RPMI7951 (cell line): Measurements from ENCODE around the gene DRC7. TPM values are rescaled to one million over a fixed set of nuclear protein-coding genes. Genes with fewer than 3 reads are reported as not detected.

Experiments
- DNase-seq: peaks from one replicate; pipeline ENCODE4 v3.0.0-alpha.2; 2012; ENCODE audit warnings: low read depth
- total RNA-seq: library from RNA; depleted of rRNA; stranded (reverse); fragments of >200 nt; shearing (Covaris generic); gene quantifications from 2 replicates; pipeline ENCODE4 v1.2.3, GENCODE V29; 2014

The DRC7 gene
- total RNA-seq, 1 experiment from 2014 or later, result not detected

DNA sequence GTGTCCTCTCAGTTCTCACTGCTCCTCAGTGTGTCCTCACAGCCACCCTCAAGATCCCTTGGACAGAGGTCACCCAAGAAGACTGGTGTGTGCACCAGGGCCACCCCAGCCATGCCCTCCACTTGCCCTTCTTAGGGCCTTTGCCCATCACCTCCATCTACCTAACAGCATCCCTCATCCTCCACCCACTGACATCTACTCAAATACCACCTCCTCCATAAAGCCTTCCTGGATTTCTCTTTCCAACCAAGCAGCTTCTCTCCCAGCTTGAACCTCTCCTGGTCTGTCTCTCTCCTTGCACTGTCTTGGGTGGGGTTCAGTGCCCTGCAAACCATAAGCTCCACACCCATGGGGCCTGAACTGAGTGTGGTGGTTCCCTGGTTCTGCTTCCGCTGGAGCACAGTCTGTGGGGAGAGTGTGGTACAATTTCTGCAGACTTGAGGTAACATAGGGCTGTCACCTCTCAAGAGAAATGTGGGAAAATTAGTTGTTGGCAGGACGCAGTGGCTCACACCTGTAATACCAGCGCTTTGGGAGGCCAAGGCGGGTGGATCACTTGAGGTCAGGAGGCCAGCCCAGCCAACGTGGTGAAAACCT lies 55.3 kb downstream of the DRC7 start:
- DNase-seq, result no peak

DNA sequence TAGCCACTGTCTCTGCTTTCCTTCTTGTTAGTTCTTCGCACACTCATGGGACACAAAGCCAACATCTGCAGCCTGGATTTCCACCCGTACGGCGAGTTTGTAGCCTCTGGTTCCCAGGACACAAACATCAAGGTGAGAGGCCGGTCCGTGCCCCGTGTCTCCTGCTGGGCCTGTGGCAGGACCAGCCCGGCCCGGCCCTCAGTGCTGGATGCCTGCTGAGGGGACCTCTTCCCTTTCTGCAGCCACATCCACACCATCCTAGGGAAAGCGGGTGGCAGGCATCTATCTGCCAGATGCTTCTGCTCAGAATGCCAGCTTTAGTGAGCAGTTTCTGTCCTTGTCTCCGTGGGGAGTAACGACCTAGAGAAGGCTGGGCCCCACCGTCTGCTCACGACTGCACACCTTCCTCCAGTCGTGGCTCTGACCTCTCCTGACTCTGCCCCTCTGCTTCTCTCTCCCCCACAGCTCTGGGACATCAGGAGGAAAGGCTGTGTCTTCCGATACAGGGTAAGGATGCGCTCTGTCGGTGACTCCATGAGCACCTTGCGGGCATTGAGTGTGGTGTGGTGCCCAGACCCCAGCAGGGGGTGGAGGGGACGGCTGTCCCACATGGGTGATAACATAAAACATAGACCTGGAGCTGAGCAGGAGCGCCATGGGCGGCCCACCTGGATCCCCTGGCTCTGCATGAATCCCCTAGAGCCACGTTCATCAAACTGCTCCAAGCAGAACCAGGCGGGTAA lies 56.4 kb downstream of the DRC7 start:
- no peak for DNase-seq

DNA sequence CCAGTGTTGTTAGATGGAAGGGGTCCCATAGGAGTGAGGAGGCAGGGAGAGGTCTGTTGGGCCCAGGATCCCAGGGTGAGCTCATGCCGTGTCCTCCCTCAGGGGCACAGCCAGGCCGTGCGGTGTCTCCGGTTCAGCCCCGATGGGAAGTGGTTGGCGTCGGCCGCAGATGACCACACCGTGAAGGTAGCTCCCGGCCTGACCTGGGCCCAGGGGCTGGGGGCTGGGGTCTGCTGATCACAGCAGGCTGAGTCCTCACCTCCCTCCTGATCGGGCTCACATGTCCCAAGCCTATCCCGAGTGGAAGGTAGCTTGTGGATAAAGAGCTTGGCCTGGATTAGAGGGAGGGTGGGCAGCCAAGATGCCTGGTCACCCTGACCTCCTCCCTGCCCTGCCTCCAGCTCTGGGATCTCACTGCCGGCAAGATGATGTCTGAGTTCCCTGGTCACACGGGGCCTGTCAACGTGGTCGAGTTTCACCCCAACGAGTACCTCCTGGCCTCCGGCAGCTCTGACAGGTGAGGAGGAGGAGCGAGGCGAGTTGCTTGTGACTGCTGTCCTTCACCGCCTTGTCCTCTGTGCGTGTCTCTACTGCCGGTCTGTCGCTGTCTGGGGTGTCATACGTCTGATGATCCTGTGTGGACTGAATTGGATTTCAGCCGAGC lies 57.1 kb downstream of the DRC7 start:
- DNase-seq, result no peak

DNA sequence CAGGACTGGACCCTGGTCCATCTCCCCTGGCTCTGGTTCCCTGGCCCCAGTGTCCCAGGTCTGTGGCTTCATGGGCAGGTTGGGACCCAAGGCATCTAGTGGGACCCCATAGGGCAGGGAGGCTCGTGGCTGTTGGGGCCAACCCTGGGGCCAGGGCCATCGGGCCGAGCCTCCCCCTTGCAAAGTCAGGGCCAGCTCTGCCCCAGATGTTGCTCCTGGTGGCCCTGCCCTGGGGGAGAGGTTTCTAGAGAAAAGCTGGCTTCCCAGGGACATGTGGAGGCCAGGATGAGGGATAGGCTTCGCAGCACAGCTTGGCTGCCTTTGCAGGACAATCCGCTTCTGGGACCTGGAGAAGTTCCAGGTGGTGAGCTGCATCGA lies 57.6 kb downstream of the DRC7 start:
- DNase-seq, result no peak

DNA sequence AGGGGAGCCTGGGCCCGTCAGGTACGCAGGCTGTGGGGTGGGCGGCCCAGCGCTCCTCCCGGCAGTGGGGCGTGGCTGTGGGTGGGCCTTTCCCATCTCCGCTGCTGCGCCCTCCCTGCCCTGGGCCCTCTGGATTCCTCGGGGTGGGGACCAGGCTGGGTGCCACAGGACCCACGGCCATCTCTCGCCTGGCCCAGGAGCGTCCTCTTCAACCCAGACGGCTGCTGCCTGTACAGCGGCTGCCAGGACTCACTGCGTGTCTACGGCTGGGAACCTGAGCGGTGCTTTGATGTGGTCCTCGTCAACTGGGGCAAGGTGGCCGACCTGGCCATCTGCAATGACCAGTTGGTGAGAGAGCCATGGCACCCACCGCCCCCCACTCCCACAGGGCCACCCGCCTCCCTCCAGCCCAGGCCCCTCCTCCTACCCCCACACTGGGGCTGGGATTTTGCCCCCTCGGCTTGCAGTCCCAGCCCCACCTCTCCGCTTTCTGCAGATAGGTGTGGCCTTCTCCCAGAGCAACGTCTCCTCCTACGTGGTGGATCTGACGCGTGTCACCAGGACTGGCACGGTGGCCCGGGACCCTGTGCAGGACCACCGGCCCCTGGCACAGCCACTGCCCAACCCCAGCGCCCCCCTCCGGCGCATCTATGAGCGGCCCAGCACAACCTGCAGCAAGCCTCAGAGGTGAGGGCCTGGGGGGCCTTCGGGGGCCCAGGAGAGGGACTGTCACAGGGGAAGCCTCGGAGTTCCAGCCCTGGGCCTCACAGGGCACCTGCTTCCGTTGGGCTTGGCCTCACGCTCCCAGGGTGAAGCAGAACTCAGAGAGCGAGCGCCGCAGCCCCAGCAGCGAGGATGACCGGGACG lies 58.2 kb downstream of the DRC7 start:
- no peak for DNase-seq

DNA sequence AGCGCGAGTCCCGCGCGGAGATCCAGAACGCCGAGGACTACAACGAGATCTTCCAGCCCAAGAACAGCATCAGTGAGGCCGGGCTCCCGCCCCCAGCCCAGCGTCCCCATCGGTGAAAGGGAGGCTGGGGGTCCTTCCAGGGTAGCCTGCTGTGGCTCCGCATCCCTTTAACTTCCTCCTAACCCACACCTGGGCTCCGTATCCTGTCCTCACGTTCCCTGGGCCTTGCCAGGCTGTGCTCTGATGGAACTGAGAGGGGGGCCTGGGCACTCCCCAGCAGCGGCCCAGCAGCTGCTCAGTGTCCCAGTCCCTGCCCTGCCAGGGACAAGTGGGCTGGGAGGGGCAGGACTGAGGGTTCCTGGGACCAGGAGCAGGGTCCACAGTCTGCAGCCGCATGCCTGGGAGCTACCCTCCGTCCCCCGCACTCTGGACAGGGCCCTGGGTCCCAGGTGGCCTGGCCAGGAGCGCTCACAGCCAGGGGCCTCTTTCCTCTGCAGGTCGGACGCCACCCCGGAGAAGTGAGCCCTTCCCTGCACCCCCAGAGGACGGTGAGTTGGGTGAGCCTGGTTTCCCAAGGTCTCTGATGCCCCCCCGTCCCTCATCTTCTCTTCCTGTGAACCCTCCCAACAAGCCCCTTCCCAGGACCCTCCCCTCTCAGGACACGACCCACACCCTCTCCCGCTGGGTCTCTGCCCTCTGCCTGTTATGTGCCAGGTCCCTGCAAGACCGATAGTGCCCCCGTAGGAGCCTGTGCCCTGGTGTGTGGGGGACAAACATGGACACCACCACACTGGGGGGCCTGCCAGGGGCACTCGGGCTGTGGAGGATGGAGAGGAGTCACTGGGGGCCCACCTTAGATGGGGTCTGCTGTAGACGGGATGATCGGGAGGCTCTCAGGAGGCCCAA lies 59.1 kb downstream of the DRC7 start:
- no peak for DNase-seq

DNA sequence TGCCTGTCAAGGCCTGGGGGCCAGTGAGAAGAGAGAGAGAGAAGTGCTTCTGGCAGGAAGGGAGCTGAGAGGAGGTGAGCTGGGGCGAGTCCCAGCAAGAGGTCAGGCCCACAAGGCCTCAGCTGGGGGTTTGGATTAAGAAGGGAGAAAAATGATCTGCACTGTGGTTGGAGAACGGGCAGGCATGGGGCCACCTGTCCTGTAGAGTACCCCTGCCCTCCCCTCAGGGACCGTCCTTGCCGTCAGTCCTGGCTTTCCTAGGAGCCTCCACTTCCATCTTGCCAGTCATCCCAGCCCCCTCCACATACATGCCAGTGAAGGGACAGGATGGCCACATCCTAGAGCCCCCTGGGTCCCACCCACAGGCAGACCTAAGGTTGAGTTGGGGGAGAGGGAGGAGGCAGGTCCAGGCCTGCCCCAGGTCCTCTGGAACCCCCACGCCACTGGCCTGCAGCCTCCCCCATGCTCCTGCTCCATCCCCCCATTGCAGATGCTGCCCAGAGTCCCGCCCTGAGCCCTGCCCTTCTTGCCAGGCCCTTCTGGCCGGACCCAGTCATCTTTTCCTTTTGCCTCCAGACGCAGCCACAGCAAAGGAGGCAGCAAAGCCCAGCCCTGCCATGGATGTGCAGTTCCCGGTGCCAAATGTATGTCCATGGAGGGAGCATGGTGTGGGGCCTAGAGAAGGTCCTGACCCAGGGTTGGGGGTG lies 59.9 kb downstream of the DRC7 start:
- no peak for DNase-seq

DNA sequence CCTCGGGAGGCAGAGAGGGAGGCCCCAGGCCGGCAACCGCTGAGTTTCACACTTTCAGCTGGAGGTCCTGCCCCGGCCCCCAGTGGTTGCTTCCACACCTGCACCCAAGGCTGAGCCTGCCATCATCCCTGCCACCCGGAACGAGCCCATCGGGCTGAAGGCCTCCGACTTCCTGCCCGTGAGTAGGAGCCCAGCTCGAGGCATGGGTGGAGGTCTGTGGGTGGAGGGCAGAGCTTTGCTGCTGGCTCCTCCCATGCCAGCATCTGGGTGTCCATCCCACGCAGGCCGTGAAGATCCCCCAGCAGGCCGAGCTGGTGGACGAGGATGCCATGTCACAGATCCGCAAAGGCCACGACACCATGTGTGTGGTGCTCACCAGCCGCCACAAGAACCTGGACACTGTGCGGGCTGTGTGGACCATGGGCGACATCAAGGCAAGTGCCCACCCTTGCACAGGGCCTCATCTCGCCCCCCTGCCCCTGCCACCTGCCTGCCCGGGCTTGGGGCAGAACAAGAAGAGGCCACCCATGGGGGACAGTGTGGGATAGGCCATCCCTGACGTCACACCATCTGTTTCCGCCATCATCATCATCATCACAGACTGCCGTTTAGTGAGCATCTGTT lies 60.6 kb downstream of the DRC7 start:
- no peak for DNase-seq

DNA sequence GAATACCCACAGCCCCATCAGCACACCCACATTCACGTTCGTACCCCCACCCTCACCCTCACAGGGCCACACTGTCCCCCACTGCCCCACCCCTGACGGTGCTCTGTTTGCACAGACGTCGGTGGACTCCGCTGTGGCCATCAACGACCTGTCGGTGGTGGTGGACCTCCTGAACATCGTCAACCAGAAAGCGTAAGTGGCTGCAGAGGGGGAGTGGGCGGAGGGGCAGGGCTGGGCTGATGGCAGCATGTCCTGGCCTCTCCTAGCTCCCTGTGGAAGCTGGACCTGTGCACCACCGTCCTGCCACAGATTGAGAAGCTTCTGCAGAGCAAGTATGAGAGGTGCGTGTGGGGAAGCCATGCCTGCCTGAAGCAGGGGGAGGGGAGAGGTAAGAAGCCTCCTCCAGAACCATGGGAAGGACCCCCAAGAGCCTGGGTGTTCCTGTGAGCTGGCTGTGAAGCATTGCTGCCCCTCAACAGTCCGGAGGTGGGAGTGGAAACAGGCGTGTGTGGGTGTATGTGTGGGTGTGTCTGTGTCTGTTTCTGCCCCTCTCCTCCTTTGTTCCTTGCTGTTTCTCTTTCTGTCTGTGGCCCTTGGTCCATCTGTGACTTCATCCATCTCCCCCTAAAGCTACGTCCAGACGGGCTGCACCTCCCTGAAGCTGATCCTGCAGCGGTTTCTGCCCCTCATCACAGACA lies 61.3 kb downstream of the DRC7 start:
- no peak for DNase-seq

DNA sequence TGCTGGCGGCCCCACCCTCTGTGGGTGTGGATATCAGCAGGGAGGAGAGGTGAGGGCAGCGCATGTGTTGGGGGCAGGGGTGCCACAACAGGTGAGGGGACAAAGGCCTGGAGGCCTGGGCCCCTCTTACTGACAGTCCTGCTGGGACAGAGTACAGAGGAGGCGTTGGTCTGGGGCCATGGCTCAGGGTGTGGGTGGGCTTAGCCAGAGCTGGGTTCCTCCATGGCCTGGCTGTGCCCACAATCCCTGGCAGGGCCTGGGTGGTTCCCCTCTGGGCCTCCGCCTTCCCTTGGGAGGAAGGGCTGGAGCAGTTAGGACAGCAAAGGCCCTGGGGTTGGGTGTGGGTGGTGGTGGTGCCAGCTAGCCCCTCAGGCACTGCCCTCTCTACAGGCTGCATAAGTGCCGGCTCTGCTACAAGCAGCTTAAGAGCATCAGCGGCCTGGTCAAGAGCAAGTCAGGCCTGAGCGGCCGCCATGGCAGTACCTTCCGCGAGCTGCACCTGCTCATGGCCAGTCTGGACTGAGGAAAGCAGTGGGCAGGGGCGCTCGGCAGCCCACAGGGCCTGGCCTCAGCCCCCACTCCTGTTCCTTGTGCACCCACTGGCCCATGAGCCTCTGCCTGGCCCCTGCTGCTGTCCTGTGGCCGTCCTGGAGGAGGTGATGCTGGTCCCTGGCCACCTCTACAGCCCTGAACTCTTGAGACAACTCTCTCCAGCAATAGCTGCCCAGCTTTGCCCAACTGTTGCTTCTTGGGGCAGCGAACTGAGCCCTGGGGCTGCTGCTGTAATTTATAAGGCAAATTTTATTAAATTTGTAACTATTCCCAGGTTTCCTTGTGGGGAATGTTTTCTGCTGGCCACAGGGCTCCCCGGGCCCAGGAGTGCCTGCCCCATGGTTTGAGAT lies 62.1 kb downstream of the DRC7 start:
- DNase-seq, result no peak

DNA sequence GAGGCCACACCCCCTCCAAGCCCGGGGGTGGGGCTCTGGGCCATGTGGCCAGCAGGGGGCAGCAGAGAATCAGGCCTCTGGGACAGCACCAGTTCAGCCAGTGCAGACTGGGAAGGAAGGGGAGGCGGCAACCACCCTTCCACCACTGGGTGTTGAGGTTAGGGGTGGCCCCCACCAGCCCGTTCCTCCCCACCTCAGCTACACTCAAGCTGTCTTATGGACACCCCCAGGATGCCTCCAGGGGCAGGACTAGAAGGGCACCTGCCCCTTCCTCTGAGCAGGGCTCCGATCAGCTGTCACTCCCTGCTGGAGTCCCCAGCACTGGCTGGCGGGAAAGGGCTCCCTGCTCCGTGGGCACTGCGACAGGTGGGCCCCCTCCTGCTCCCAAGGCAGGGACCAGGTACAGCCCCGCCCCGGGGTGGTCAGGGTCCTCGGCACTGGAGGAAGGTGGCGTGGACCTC lies 62.8 kb downstream of the DRC7 start:
- peak; percentile 70 for DNase-seq

DNA sequence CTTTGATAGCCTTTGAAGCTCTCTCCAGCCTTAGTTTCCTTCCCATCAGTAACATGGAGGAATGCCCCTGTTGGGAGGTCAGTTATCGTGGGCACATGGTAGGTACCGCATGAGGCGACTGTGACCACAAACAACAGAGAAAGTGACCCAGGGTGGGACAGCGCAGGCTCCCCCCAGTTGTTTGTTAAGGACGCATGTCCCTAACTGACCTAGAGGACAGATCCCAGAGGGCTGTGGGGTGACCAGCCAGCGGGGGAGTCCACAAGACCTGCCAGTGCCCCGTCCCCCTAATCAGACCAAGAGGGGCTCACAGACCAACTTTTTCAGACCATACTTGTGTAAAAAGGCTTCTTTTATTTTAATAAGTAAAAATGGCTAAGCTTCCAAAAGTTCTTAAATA lies 63.3 kb downstream of the DRC7 start:
- DNase-seq, result no peak

DNA sequence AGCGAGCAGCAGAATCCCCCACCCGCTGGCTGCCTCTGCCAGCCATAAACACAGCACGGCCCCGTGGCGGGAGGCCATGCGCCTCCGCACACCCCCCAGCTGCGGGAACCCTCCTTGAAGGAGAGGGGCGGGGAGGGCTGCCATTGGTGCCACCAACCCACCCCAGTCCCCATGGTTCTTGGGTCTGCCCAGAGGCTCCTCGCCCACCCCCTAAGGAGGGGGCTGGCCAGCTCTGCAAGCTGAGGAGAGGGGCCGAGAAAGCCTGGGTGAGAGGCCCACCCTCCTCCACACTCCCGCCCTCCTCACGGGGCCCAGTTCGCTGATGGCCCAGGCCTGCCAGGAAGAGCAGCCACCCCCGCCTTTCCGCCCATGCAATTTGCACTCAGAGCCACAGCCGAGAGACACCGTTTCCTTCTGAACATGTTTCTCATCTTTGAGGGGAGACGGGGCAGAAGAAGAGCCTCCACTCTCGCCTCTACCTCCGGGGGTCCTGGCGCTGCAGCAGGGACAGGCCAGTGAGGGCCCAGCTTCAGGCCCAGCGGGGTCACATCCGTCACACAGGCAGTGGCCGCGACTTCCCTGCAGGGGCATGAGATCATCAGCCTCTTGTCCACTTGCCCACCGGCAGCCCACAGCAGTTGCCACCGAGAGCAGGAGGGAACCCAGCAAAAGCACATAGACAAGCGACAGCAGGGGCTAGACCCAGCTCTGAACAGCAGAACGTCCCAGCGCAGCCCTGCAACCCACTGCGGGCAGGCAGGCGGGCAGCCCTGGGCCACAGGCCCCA lies 63.9 kb downstream of the DRC7 start:
- DNase-seq, result no peak

DNA sequence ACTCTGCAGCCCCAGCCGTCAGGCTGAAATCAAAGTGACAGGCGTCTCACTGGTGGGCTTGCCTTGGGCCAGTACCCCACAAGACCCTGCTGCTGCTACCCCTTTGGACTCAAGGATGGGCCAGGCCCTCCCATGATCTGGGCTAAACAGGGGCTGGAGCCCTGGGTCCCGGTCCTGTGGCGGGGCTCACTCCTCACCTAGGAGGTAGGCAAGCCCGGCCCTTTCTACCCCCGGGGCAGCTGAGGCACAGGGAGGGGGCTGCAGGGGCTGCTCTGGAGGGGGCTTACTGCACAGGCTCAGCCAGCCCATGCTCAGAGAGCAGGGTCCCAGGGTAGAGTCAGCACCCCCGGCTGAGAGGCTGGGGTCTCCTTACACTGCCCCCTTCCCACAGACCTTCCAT lies 64.5 kb downstream of the DRC7 start:
- no peak for DNase-seq

DNA sequence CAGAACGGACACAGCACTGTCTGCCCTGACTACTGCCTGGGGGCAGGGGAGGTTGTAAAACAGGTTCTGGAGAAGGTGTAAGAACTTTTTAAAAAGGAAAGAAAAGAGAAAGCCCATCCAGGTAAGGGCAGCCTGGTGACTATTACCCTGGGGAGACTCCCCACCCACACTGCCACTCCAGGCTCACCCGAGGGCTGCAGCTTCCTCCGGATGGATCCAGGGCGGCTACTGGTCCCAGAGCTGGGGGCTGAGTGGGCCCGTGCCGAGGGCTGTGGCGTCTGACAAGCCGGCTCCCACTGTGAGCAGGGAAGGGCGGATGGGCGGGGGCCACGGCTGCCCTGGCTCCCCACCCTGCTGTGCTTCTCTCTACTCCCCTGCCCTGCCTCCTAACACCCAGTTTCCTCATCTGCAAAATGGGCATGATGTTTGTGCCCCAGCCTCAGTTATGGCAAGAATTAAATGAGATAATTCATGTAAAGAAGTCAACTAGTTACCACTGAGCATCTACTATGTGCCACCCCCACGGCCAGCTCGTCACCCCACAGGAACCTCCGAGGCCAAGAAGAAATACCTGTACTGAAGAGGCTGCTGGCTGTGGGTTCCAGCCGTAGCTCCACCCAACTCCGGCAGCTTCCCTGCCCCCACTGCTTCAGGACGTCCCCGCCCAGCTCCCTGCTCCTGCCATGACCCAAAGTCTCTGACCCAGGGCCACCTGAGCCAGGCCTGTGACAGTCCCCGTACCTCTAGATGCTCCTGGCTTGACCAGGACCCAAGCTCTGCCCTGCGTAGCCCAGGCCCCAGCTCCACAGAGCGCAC lies 65.1 kb downstream of the DRC7 start:
- no peak for DNase-seq

DNA sequence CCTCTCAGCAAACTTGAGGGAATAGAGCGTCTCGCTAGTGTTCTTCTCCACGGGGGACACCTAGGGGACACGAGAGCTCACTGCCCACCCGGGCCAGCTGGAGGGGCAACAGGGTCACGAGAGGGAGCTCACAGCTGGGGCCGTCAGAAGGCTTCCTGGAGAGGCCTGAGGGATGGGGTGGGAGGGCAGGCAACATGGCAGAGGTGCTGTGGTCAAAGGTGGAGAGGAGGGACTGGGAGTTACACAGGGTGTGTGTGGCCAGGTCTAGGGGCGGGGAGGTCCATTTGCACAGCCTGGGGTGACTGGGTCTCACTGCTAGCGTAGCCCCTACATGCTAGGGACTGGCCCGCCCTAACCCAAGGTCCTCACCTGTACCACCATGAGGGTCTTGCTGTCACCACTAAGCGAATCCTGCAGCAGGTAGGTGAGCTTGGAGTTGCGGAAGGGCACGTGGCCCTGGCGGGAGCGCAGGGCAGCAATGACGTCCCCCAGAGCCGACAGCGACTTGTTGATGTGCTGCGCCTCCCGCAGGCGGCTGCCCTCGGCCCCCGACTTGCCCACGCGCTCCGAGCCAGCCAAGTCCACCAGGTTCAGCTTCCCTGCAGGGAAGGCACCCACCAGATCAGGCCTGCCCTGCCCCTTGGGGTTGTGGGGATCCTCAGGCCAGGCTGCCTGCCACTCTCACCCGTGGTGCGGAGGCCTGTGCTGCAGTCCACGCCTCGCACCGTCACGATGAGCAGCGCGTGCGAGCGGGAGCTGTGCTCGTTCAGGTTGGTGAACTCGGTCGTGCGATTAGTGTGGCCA lies 66.0 kb downstream of the DRC7 start:
- DNase-seq, result no peak
